Hepatocyte (in vitro differentiated cells): ENCODE data around the gene KLHL42.

Experiments
- EZH2 ChIP-seq: fragments of 200-600 bp; sonication (generic); IDR thresholded peaks from 2 replicates; pipeline ENCODE4 v1.6.1; 2016; ENCODE audit warnings: antibody characterized with exemption, mild to moderate bottlenecking, borderline replicate concordance
- EZH2phosphoT487 ChIP-seq: fragments of 200-600 bp; sonication (generic); IDR thresholded peaks from one replicate; pipeline ENCODE4 v1.6.1; 2018; ENCODE audit warnings: antibody characterized with exemption, mild to moderate bottlenecking, low read depth, moderate library complexity; ENCODE audit not compliant: unreplicated experiment, severe bottlenecking
- TF ChIP-seq, protein P1 (sequence below): fragments of 200-600 bp; sonication (generic); IDR thresholded peaks from 2 replicates; pipeline ENCODE4 v1.5.1; 2016; ENCODE audit warnings: antibody characterized with exemption, mild to moderate bottlenecking; ENCODE audit not compliant: poor library complexity

- TF ChIP-seq, protein P1, sequence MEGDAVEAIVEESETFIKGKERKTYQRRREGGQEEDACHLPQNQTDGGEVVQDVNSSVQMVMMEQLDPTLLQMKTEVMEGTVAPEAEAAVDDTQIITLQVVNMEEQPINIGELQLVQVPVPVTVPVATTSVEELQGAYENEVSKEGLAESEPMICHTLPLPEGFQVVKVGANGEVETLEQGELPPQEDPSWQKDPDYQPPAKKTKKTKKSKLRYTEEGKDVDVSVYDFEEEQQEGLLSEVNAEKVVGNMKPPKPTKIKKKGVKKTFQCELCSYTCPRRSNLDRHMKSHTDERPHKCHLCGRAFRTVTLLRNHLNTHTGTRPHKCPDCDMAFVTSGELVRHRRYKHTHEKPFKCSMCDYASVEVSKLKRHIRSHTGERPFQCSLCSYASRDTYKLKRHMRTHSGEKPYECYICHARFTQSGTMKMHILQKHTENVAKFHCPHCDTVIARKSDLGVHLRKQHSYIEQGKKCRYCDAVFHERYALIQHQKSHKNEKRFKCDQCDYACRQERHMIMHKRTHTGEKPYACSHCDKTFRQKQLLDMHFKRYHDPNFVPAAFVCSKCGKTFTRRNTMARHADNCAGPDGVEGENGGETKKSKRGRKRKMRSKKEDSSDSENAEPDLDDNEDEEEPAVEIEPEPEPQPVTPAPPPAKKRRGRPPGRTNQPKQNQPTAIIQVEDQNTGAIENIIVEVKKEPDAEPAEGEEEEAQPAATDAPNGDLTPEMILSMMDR = no peak
- TF ChIP-seq EZH2 = no peak
- no peak for TF ChIP-seq EZH2phosphoT487
These were observed 46.0 kb downstream of the KLHL42 start for GRCh38 chr12:27826076-27826475.
